GM08714 (cell line): ENCODE data around the gene TRPM1.

Source experiments
- H3K4me3 ChIP-seq: fragments of 200-500 bp; sonication (Bioruptor generic); 2 replicates; pipeline ENCODE4 v1.5.1; 2014; ENCODE audit warnings: mild to moderate bottlenecking, low read length, inconsistent platforms
- ZNF274 ChIP-seq: IDR thresholded peaks from 2 replicates; pipeline ENCODE4 v1.6.1; 2012; ENCODE audit warnings: mild to moderate bottlenecking, low read depth, low read length

Gene TRPM1

DNA sequence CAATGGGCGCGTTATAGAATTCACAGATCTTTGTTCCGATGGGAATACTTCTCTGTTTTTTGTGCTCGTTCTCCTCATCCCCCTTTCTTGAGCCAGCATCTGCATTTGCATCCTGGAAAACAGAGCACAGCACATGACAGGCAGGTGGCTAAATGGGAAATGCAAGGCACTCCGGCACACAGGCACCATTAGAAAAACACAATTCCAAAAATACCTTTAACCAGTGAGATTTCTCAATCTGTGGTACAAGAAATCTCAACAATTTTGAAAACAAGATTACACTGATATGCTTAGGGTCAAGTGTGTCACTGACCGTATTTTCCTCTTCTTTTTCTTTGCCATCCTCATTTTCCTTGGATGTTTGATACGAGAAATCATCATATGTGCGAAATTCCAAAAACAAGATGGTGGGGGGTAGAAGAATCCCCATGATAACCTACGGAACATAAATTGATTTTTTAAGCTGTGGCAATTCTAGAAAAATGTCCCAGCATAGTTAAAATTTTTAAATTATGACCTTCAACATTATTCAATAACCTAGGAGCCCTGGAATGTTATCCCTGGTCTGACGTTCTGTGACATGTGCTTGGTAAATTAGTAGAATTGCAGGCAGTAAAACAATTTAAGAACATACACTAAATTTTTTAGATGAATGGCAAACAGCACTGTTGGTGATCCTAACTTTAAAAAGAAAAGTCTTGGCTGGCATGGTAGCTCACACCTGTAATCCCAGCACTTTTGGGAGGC is 63.6 kb downstream of the TRPM1 start:
- no peak overlapping the region for H3K4me3 ChIP-seq
- TF ChIP-seq ZNF274: no peak

DNA sequence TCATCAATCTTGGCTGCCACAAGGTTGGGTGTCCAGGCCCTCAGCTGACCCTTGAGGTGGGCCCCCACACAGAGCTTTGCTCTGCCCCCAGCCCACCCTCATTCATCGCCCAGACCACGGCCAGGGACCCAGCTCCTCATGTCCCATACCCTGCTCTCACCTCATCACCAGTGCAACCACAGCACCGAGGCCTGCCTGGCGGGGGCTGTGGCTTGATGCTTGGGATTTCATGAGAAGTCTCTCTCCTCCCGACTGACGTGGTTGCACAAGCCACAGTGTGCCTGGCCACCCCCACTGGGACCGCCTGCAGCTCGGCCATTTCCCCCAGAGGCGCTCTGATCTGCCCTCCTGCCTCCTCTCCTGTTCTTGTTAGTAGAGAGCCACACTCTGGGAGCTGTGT is 64.7 kb downstream of the TRPM1 start:
- H3K4me3 ChIP-seq: no peak overlapping the region
- no peak for TF ChIP-seq ZNF274

DNA sequence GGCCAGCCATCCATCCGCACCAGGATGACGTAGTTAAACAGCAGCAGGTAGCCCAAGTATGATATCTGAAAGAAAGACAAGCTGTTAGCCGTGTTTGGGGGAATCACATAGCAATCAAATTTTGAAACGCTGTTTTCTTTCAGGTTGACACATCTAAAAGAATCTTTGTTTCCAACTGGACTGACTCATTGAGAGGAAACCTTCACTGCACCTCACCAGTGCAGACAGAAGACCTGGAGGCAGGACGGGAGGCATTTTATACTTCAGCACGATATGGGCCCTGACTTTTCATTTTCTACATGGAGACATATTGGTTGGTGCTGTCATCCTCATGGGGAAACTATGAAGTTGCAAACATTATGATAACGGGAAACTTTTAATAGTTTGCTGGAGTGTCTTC is 65.9 kb downstream of the TRPM1 start:
- TF ChIP-seq ZNF274: no peak
- no peak overlapping the region for H3K4me3 ChIP-seq

DNA sequence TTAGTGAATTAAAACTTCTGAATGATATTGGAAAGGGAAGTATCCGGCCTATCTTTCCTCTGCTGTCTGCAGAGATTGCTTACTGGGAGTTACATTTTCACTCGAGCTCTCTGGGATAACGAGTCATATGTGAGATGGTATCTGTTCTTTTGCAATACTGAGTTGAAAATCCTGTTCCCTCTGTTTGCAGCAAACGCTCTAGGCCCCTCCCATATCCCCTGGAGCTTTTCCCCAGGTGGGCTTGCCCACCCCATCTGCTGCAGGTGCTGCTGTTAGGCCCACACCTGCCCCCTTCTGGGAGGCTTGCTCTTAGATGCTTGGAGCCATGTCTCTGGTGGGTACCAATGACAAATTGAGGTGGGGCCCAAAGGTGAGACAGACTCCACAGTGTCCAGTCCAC is 67.4 kb downstream of the TRPM1 start:
- TF ChIP-seq ZNF274: no peak
- H3K4me3 ChIP-seq: no peak overlapping the region

DNA sequence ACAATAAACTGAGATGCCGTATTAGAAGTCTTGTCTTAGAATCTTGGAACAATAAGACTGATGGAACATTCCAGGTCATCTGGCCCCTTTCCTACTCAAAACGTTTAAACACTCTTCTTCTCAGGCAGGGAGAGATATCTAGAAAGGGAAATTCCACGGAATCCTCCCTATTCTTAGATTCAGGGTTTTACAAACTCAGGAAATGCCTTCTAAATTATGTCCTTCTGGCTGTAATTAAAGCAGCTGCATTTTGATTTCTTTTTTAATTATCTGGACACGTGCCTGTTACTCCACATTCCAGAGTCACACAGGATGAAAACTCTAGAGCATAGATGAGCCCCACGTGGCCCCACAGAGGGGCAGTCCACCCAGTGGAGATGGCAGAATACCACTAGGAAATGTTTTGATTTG is 68.6 kb downstream of the TRPM1 start:
- no peak overlapping the region for H3K4me3 ChIP-seq

DNA sequence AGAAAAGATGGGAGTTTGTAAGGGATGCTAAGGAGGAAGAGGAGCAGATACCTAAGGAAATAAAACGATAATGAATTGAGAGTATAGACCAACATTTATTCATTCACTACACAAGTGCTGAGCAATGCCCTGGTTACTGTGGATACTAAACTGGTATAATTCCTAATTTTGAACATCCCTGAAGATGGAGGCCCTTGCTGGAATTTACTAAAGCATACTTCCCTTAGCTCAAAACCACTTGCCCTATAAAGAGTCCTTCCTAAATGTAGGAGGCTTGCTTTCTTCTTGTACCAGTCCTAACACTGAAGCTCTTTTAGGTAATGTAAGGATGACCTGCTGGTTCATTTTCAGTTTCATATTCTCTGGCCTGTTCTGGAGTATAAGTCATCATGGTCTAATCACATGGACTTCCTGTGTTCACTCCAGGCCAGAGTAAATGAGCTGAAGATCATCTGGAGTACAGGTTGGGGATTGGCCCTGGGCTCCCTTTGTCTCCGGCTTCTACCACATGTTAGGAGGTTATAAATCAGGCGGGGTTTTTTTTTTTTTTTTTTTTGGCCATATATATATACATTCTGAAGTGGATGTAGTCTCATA is 70.0 kb downstream of the TRPM1 start:
- no peak overlapping the region for H3K4me3 ChIP-seq
- TF ChIP-seq ZNF274: no peak

More for the DNA sequence above, 68.6 kb downstream of the TRPM1 start:
- no peak for TF ChIP-seq ZNF274

DNA sequence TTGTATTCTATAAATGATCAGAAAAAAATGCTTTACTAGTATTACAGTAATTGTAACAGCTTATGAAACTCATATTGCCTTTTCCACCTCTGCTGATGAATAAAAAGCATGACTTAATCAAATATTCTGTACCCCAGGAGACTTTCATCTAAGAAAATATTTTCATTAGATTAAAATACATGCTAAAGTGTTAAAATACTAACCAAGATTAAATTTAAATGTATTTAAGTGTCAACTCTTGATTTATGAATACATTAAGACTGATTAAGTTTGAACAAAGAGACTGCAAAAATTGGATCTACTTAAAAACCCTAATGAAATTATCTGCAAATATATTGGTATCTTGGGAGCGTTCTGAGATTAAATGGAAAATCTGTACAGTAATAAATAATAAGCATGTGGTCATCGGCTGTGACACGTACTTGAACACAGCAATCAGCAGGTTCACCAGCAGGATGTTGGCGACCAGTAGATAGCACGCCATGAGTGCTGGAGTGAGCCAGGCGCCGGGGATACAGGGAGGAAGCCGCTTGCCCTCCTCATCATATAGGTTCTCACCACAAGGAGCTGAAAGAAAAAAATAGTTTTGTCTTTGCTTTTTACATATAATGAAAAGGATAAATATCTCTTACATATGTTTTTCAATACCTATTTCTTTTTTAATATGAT is 73.5 kb downstream of the TRPM1 start:
- TF ChIP-seq ZNF274: no peak
- H3K4me3 ChIP-seq: no peak overlapping the region

DNA sequence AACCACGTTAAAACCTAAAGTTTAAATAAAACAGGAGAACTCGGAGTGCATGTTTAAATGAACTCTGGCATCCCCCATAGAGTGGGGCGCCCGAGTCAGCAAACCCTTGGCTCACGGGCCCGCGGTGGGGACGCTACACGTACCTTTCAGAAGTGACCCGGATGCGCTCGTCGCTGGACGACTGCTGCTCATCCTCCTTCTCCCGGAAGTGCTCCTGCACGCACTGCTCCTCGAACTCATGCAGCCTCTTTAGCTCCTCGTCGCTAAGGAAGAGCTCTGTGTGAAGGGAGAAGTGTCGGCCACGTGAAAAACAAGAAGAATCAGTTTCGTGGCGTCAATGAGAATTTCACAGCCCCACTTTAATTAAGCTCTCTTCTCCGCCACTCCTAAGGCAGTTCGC is 75.5 kb downstream of the TRPM1 start:
- no peak overlapping the region for H3K4me3 ChIP-seq
- TF ChIP-seq ZNF274: no peak

DNA sequence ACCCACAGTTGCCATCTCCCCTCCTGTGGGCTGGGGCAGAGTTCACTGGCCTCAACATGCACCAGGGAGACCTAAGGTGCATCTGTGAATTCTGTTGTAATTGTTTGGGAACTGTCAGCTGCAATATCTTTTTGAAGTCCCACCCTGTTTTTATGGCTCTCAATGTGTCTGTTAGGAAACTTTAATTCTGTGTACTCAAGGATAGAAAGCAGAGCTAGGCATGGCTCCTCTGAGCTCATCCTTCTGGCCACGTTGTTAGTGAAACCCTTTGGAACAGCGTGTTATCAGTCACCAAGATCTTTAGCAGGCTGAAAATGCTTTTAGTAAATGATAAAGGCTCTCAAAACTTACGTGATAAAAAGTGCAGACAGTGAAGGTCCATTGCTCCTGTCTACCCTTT is 76.5 kb downstream of the TRPM1 start:
- no peak overlapping the region for H3K4me3 ChIP-seq
- no peak for TF ChIP-seq ZNF274

DNA sequence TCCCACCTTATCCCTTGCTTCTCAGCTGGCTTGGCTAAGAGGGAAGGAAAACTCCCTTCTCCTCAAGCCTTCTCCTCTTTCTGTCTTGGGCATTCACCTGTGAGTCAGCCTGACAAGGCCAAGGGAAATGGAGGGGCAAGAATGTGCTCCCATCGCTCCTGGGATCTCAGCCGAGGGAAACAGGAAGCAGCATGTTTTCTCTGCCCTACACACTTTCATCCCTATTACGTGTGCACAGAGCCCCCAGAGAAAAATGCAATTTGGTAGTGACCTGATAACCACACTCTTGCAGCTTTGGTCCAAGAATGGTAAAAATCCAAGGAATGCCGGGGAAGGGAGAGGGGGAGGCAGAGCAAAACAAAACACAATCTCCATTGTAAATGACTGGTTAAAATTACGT is 77.2 kb downstream of the TRPM1 start:
- no peak for TF ChIP-seq ZNF274

DNA sequence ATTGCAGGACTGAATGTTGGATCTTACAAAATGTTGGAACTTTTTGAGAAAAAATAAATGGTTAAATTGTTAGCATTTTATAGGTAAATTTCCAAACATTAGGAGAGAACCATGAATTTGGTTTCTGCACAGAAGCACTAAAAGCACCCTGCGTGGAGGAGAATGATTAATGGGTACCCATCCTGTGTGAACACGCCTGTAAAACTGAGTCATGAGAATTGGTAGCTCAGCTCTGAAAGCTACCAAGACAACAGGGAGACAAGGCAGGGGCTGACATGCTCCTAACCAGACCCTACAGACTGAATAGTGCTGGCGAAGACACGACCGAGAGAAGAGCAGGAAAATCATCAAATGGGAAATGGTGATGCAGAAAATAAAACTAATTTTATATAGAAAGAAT is 77.7 kb downstream of the TRPM1 start:
- no peak overlapping the region for H3K4me3 ChIP-seq
- TF ChIP-seq ZNF274: no peak

More for the DNA sequence above, 77.2 kb downstream of the TRPM1 start:
- H3K4me3 ChIP-seq: no peak overlapping the region

DNA sequence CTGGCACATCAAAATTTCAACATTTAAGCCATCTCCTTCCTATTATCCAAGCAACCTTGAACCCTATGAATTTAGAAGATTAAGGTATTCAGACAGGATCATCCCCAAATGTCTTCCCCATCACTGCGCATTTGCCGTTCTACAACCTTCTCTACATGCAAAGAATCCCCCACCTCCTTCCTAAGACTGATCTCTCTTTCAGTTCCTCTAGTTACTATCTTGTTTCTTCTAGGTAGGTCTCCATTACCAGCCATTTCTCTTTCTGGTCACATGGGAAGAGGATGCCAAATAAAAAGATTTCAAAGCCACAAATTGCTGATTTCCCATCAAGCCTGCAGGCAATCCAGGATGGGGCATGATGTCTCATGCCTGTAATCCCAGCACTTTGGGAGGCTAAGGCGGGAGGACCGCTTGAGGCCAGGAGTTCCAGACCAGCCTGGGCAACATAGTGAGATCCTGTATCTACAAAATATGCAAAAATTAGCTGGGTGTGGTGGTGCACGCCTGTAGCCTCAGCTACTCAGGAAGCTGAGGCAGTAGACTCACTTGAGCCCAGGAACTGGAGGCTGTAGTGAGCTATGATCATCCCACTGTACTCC is 80.4 kb downstream of the TRPM1 start:
- no peak for TF ChIP-seq ZNF274
- H3K4me3 ChIP-seq: no peak overlapping the region

DNA sequence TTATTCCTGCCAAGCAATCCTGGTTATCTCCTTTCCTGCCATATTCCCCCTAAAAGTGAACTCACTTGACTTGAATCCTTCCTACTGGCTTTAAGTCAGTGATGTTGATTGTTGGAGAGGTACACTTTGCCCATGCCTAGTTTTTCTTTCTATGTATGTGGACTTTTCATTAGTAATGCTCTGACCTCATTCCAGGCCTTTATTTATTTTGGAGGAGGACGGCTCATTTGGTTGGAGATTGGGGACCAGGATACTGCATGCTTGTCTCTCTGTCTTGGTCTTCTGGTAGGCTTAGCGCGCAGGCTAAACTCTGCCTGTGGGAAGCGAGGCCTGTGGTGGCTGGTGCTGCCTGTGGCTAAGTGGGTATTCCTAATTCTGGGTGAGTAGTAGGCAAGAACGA is 81.0 kb downstream of the TRPM1 start:
- no peak for TF ChIP-seq ZNF274
- H3K4me3 ChIP-seq: no peak overlapping the region

DNA sequence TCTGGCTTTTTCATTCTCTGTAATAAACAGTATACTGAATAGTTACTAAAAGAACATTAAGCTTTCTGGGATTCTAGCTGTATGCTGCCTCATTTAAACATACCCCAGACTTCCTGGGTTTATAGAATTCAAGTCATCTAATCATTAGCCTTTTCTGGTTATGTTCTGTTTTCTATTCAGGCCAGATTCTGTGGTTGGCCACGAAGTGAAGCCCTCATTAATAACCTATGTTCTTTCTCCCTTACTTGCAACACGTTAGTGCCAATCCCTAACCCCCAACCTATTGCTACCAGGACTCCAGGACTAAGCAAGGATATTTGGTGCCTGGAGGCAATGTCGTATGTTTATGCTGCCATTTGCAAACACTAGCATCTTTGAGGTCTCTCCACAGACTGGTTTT is 81.5 kb downstream of the TRPM1 start:
- TF ChIP-seq ZNF274: no peak
- no peak overlapping the region for H3K4me3 ChIP-seq

DNA sequence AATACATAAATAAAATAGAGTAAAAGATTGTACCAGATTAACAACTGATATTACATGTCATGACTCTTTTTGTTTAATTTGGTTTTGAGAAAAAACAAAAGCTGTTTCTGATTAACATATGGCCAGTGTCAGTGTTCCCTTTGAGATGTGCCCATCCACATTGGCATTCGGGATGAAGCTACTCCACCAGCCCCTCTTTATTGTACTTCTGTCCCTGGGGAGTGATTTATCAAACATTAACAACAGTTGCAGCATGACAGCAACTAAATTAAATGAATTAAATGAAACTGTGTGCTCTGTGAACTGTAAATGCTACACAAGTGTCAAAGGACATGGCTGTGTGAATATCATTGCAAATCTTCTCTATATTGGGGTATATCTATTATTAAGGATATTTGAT is 84.2 kb downstream of the TRPM1 start:
- no peak for TF ChIP-seq ZNF274
- H3K4me3 ChIP-seq: no peak overlapping the region
